H1 (cell line): ENCODE data around the gene ALK. TPM values are rescaled to one million over a fixed set of nuclear protein-coding genes. Genes with fewer than 3 reads are reported as not detected.

Experiments
- EZH2 ChIP-seq: fragments of 200-600 bp; sonication (generic); IDR thresholded peaks from 2 replicates; pipeline ENCODE4 v1.7.1; 2012; ENCODE audit warnings: low read depth, mild to moderate bottlenecking, moderate library complexity, low read length, inconsistent platforms; ENCODE audit not compliant: severe bottlenecking
- RAD21 ChIP-seq, 2 experiments: IDR thresholded peaks in 1 of 2; conservative IDR thresholded peaks in 1 of 2; 2 replicates each; pipeline ENCODE4 v1.6.1; 2011; ENCODE audit warnings: low read depth in 2 of 2, low read length in 2 of 2, improper control_type of control experiment in 1 of 2, inconsistent platforms in 1 of 2, mild to moderate bottlenecking in 1 of 2, moderate library complexity in 1 of 2
- SUZ12 ChIP-seq: fragments of 200-600 bp; sonication (generic); IDR thresholded peaks from 2 replicates; pipeline ENCODE4 v1.6.1; 2012; ENCODE audit warnings: mild to moderate bottlenecking, inconsistent platforms, low read length, moderate library complexity, mixed read lengths
- polyA plus RNA-seq, 7 experiments: library from polyadenylated mRNA; depleted of rRNA in 3 of 7; stranded (reverse) in 5 of 7; unstranded in 2 of 7; fragments of >200 nt in 5 of 7; fragments of 200-250 nt in 2 of 7; gene quantifications; 1 replicate in 5 of 7; 2 replicates in 1 of 7; 4 replicates in 1 of 7; pipeline versions ENCODE4 v1.2.1 to v1.2.3, GENCODE V29; 2011 to 2013; ENCODE audit warnings: missing spikeins in 2 of 7, mixed read lengths in 2 of 7
- total RNA-seq: library from RNA; stranded (reverse); fragmentation: NEBNext Ultra II Directional; extraction: Animal tissue kit (Norgen Biotek cat#: 25700); gene quantifications from 2 replicates; pipeline ENCODE4 v1.2.1, GENCODE V29; 2021

The ALK gene
- total and polyA plus RNA-seq, 2 of the 8 experiments (the other 6 are each of a cell fraction or from before 2014, with no cell fraction given): 0.02 to 0.09 TPM

- TF ChIP-seq SUZ12 (no peak), RAD21 (IDR thresholded peaks at IDR 0.05 in 1 of 2, conservative IDR thresholded peaks at IDR 0.05 in 1 of 2; ENCODE audit: low read depth in 2 of 2, low read length in 2 of 2) (no peak), EZH2 (no peak)
Observed at GRCh38 chr2:29921560-29921915, at the start of gene ALK (continued).
